Neural crest cell (in vitro differentiated cells): ENCODE data around the gene CRACDL. TPM values are rescaled to one million over a fixed set of nuclear protein-coding genes. Genes with fewer than 3 reads are reported as not detected.

ENCODE experiments used
- DNase-seq: peaks from one replicate; pipeline ENCODE4 v3.0.0; 2021; ENCODE audit warnings: low read depth, mixed read lengths, low spot score
- H3K27ac Mint-ChIP-seq: one replicate; pipeline ENCODE4 v1.8.0; 2021; ENCODE audit warnings: mild to moderate bottlenecking, mixed read lengths; ENCODE audit not compliant: unreplicated experiment
- H3K27me3 Mint-ChIP-seq: 2 replicates; pipeline ENCODE4 v1.8.0; 2021; ENCODE audit warnings: low read depth, mild to moderate bottlenecking, mixed read lengths
- H3K36me3 Mint-ChIP-seq: 2 replicates; pipeline ENCODE4 v1.8.0; 2021; ENCODE audit warnings: low read depth, mild to moderate bottlenecking, mixed read lengths
- H3K4me1 Mint-ChIP-seq: 2 replicates; pipeline ENCODE4 v1.8.0; 2021; ENCODE audit warnings: mixed read lengths
- H3K4me3 Mint-ChIP-seq: one replicate; pipeline ENCODE4 v1.8.0; 2021; ENCODE audit warnings: mild to moderate bottlenecking, mixed read lengths
- H3K9me3 Mint-ChIP-seq: 2 replicates; pipeline ENCODE4 v1.8.0; 2021; ENCODE audit warnings: mixed read lengths
- total RNA-seq: library from RNA; stranded (reverse); gene quantifications from 2 replicates; pipeline ENCODE4 v1.2.1, GENCODE V29; 2021
- TF ChIP-seq, protein P1 (sequence below): fragments of 200-600 bp; sonication (generic); conservative IDR thresholded peaks from 2 replicates; pipeline ENCODE4 v1.5.0; 2021; ENCODE audit warnings: antibody characterized with exemption, mild to moderate bottlenecking

Gene CRACDL
- total RNA-seq, 1 donor from 2014 or later: 0.37 TPM

DNA sequence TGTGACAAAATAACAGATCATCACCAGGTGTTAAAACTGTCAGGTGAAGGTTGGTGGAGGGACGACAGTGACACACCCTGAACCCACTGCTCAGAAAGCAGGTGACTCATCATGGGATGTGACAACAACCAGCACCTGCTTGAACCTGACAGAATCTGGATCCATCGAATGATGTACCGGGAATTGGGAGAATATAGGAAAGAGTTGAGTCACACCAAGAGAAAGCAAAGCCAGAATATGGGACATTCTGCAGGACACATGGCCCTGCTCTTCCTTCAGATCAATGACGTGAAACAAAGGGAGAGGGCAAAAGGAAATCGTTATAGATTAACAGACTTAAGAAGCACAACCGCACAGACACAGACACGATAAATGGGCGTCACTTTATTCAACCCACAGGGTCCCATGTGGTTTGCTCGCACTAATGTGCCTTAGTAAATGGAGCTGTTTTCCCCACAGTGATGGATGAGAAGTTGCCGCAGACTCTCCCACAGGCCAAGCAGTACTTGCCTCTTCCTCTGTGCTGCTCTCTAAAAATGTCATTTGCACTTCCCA lies 100.1 kb downstream of the CRACDL start:
- Mint-ChIP-seq H3K27me3 (peaks cover 14% of the 10 kb centered on the region), H3K36me3 (no peaks in the 10 kb centered on the region), H3K9me3 (no peaks in the 10 kb centered on the region), H3K4me1 (peaks cover 5% of the 10 kb centered on the region), H3K27ac (no peak overlapping the region), H3K4me3 (no peak overlapping the region)
- no peak for DNase-seq
- TF ChIP-seq, protein P1, sequence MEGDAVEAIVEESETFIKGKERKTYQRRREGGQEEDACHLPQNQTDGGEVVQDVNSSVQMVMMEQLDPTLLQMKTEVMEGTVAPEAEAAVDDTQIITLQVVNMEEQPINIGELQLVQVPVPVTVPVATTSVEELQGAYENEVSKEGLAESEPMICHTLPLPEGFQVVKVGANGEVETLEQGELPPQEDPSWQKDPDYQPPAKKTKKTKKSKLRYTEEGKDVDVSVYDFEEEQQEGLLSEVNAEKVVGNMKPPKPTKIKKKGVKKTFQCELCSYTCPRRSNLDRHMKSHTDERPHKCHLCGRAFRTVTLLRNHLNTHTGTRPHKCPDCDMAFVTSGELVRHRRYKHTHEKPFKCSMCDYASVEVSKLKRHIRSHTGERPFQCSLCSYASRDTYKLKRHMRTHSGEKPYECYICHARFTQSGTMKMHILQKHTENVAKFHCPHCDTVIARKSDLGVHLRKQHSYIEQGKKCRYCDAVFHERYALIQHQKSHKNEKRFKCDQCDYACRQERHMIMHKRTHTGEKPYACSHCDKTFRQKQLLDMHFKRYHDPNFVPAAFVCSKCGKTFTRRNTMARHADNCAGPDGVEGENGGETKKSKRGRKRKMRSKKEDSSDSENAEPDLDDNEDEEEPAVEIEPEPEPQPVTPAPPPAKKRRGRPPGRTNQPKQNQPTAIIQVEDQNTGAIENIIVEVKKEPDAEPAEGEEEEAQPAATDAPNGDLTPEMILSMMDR: no peak

DNA sequence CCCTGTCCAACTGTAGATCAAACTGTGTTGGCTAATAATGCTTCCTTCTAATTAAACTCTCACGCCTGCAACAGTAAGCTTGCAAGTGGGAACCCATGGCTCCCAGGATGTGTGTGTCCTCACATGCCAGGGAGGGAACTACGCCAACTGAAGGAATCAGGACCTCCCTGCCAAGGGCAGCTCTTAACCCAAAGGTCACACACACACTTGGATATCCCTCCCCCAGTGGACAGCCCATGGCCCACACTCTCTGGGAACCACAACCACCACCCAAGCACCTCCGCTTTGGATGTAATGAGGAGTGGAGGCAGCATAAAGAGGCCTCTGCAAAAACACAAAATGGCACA lies 102.1 kb downstream of the CRACDL start:
- TF ChIP-seq, protein P1: no peak
- H3K27me3 Mint-ChIP-seq: peaks cover 4% of the 10 kb centered on the region
- peaks cover 5% of the 10 kb centered on the region for H3K4me1 Mint-ChIP-seq
- H3K36me3 Mint-ChIP-seq: no peaks in the 10 kb centered on the region
- H3K9me3 Mint-ChIP-seq: no peaks in the 10 kb centered on the region
- DNase-seq: no peak
- H3K27ac Mint-ChIP-seq: no peak overlapping the region
- no peak overlapping the region for H3K4me3 Mint-ChIP-seq

DNA sequence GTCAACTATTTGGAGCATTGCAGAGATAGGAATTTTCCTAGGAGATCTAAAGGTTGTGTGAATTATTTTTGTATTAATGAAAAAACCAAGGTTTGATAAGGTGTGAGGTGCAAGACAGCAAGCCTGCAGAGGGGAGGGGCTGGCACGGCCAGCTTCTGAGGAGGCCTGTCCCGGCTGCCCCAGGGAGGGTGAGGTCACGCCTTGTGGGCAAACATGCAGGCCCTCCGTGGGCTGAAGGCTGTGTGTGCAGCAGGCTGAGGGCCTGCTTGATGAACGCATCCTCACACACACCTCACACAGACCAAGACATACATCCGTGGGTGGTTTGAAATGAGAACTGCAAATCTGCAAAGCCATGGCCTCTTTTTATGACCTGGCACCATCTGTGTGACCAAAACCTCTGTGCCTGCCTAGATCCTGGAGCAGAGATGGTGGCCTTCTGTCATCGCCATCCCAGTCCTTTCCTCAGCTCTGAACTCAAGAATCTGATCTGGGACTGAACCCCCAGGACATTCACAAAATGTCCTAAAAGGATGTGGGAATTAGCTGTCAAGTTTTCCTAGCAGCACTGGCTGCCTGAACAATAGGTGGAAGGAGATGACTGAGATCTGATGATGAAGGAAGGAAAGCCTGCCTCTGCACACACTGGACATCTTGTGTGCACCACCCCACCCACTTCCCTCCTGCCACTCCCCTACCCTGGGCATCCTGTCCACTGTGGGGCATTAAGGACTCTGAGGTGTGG lies 102.7 kb downstream of the CRACDL start:
- no peak for DNase-seq
- Mint-ChIP-seq H3K9me3 (no peaks in the 10 kb centered on the region), H3K36me3 (no peaks in the 10 kb centered on the region), H3K4me1 (peaks cover 5% of the 10 kb centered on the region), H3K4me3 (no peak overlapping the region), H3K27ac (no peak overlapping the region), H3K27me3 (peaks cover 4% of the 10 kb centered on the region)
- TF ChIP-seq, protein P1: no peak

DNA sequence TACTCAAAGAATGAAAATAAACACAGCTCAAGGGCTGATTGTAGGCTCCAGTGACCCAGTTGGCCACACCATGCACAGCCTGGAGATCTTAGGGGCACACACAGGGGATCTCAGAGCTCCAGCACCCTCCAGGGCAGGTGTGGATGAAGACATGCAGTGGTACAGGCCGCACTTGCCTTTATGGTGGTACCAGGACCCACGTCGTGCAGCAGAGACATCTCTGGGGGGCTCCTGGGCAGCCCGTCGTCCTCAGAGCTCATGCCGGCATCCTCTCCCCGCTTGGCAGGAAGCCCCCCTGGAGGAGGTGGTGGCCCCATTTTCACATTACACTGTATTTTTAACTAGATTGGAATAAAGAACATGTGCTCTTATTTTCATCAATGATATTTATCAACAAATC lies 103.9 kb downstream of the CRACDL start:
- Mint-ChIP-seq H3K27me3 (no peaks in the 10 kb centered on the region), H3K36me3 (no peaks in the 10 kb centered on the region), H3K9me3 (no peaks in the 10 kb centered on the region), H3K4me3 (no peak overlapping the region), H3K27ac (no peak overlapping the region), H3K4me1 (peaks cover 4% of the 10 kb centered on the region)
- TF ChIP-seq, protein P1: no peak
- DNase-seq: no peak

DNA sequence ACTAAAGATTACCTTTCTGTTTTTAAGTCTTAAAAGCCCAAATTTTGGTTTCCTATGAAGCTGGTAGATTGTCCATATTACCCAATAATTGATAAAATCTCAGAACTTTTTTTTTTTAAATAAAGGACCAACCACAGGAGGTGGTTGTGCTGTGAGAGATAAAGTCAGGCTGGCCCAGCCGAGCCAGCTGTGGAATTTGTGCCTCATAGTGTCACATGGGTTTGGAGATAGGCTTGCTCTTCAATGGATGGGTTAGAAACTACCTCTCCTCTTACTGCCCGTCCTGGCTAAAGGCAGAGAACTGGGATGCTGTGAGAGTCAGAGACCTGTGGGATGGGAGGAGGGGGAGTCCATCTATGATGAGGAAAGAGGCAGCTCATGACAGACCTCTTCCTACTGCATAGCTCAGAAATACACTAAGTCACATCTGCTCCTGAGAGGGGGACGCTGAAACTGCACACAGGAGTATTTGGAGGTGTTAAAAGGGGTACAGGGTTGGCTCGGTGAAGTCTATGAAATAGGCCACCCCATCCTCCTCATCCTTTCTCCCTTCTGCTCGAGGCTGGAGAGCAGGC lies 105.4 kb downstream of the CRACDL start:
- H3K27me3 Mint-ChIP-seq: peaks cover 10% of the 10 kb centered on the region

More for the DNA sequence above, 105.4 kb downstream of the CRACDL start:
- Mint-ChIP-seq H3K9me3 (no peaks in the 10 kb centered on the region), H3K27ac (no peak overlapping the region), H3K36me3 (no peaks in the 10 kb centered on the region), H3K4me1 (no peaks in the 10 kb centered on the region), H3K4me3 (no peak overlapping the region)
- TF ChIP-seq, protein P1: no peak
- DNase-seq: no peak
